Astrocyte of the cerebellum (primary cell): ENCODE results near the gene NTM.

ENCODE experiments used
- DNase-seq: peaks from one replicate; pipeline ENCODE4 v3.0.0-alpha.2; 2011; ENCODE audit warnings: low read depth
- H3K4me3 ChIP-seq: 2 replicates; pipeline ENCODE4 v1.5.1; 2011; ENCODE audit warnings: mild to moderate bottlenecking, low read depth, low read length, moderate library complexity
- in situ Hi-C: cut with HindIII; loops from 2 replicates; pipeline ENCODE4 v1.10.0; 2017; ENCODE audit warnings: low sequenced_read_pairs
- TF ChIP-seq, protein P1 (sequence below): IDR thresholded peaks from 2 replicates; pipeline ENCODE4 v1.5.1; 2012; ENCODE audit warnings: low read length, low read depth, moderate library complexity, mild to moderate bottlenecking; ENCODE audit errors: missing control alignments

NTM gene

DNA sequence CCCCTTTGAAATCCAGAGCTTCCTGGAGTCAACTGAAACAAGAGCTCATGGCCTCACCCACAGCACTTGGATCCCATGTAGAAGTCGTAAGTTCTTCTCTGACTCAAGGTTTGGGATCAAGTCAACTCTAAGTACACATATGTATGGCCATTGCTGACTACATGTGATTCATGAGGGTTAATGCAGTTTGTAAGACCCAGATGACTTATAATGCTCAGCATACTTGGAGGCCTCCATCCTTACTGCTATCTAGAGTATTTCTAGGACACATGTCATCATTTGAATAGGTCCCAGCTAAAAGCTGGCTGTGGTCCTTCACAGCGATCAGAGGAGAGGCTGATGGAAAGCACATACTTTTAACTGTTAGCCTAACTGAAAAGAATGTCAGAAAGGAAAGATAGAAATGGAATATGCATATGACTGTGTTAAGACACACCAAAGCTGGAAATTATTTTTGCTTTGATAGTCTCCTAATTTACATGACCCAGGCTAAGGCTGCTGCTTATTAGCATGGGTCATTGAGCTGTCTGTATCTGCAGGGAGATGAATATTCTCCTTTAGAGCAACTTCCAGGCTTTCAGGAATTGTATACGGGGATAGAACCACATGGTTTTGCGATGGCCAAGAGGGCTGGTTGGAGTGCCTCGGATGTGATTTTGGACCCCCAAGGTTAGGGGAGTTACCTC lies 76.3 kb downstream of the NTM start:
- TF ChIP-seq, protein P1, sequence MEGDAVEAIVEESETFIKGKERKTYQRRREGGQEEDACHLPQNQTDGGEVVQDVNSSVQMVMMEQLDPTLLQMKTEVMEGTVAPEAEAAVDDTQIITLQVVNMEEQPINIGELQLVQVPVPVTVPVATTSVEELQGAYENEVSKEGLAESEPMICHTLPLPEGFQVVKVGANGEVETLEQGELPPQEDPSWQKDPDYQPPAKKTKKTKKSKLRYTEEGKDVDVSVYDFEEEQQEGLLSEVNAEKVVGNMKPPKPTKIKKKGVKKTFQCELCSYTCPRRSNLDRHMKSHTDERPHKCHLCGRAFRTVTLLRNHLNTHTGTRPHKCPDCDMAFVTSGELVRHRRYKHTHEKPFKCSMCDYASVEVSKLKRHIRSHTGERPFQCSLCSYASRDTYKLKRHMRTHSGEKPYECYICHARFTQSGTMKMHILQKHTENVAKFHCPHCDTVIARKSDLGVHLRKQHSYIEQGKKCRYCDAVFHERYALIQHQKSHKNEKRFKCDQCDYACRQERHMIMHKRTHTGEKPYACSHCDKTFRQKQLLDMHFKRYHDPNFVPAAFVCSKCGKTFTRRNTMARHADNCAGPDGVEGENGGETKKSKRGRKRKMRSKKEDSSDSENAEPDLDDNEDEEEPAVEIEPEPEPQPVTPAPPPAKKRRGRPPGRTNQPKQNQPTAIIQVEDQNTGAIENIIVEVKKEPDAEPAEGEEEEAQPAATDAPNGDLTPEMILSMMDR: no peak
- in situ Hi-C loops: no loop called here
- DNase-seq: no peak
- no peak overlapping the region for H3K4me3 ChIP-seq

DNA sequence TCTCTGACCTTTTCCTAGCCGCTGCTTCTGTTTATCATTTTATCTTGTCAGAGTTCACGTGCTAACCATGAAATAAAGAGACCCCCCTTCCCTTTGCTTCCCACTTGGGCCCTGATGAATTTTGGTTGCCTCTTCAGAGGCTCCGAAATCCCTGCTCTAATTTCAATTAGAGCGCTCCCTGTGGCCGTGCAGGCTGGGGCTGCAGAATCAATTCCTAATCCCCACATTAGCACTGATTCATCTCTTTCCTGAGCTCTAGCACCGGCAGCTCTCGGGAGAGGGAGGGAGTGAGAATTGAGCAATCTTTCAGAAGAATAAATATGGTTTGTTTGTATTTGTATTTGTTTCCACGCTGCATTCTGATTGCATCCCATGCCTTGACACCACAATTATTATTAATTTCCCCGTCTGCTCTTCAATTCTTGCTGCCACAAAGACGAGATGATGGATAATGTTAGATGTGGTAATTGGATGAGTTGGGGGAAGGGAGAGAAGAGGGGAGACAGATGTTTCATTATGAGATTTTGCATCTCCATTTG lies 76.9 kb downstream of the NTM start:
- no peak for DNase-seq
- TF ChIP-seq, protein P1: no peak
- H3K4me3 ChIP-seq: no peak overlapping the region
- in situ Hi-C loops: no loop called here

DNA sequence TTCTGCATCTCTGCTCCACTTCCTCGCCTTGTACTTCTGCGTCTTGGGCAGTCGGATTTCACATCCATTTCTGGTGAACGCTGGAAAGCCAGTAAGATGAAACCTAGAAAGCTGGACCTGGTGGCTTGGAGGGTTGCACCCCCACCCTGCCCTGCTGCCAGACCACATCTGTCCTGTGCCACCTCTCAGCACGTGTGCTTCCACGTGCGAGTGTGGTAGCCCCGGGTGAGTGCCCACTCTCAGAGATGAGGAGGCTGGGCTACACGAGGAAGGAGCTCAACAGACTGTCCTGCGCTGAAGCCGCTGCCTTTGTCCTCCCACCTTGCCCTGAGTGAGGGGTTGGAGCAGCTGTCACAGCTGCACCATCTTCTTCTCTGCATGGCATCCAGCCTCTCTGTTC lies 77.5 kb downstream of the NTM start:
- TF ChIP-seq, protein P1: no peak
- no peak for DNase-seq
- in situ Hi-C loops: no loop called here
- no peak overlapping the region for H3K4me3 ChIP-seq

DNA sequence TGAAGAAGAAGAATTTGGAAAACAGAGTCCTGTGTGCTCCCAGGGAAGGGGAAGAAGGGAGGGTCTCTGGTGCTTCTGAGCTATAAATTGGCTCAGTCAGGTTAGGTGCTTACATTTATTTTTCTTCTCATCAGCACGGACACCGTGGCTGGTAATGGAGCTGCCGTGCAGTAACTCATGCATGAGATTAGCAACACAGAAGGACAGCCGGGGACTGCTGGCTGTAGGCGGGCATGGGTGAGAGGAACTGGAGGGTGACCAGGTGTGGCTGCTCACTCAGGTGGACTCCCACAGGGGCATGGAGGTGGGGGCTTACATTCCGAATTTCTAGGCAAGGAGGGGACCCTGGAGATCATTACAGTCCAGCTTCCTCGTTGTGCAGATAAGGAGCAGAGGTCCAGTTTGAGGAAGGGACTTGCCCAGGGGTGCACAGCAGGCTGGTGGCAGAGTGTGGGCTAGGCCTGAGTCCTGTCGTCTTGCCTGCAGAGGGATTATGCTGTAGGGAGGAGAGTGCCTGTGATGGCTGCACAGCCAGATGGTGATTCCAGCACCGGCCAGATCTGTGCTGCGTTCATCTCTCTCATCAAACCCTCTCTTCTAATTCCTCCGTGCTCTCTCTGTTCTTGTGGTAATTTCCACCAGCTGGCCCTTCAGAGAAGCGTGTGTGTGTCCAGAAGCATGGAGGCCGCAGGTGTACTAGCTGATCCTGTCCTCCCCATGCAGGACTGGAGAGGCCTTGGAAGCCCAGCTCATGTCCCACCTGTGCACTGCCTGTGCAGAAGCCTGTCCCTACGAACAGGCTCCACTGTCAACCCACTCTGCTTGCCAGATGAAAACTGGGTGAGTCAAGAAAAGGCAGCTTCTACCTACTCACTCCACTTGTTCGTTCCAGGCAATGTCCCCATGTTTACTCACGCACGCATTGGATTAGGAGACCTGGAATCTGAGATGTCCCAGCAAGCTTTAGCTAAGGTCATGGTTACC lies 78.9 kb downstream of the NTM start:
- TF ChIP-seq, protein P1: no peak
- no peak for DNase-seq
- H3K4me3 ChIP-seq: no peak overlapping the region
- in situ Hi-C loops: no loop called here

DNA sequence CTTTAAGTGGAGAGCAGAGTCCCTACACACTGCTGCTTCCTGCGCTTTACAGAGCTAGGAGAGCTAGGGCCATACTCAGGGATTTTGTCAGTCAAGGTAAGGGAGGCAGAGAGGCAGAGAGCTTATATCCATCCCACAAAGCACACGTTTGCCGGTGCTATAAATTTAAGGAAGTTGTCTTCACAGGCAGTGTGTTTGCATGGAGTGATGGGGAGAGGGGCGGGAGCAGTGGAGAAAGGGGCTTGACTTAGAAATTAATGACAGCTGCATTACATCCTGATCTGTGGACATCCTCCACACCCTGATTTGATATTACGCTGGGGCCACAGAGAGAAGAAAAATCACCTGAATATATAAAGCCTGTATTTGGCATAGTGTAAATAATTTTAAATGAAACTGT lies 84.1 kb downstream of the NTM start:
- DNase-seq: no peak
- TF ChIP-seq, protein P1: no peak
- H3K4me3 ChIP-seq: no peak overlapping the region
- in situ Hi-C loops: no loop called here

DNA sequence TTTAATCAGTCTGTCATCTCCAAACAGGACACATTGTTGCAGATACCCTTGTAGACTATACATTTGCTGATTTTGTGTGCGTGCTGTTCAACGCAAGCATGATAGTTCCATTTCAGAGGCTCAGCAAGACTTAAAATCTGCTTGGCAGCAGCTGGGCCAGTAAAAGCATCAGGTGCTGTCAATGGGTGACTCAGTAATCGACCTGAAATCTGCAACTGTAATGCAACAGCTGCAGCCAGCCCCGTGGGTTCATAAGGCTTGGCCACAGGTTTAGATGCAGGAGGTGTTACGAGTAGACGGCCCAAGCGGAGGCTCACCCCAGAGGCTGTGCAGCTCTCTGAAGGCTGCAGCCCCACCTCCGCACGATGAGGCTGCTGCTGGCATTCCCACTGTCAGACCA lies 84.6 kb downstream of the NTM start:
- TF ChIP-seq, protein P1: no peak
- DNase-seq: no peak
- in situ Hi-C loops: no loop called here
- H3K4me3 ChIP-seq: no peak overlapping the region
